Activated CD4-positive, alpha-beta T cell treated with anti-CD3 and anti-CD28 coated beads, Interleukin-2, amount 50 U/mL, for 48 hours (primary cell): ENCODE results near the gene LIMS2.

Experiments used
- DNase-seq, 2 experiments: peaks; one replicate each; pipeline ENCODE4 v3.0.0-alpha.2; 2020

Gene LIMS2

GRCh38 chr2:127596311-127597045, 78.9 kb downstream of the LIMS2 start:
- no peak for DNase-seq

- DNase-seq = no peak
Observed at GRCh38 chr2:127594116-127594591, 81.2 kb downstream of the LIMS2 start.

- no peak for DNase-seq
Observed at GRCh38 chr2:127593228-127594115, 81.9 kb downstream of the LIMS2 start.

GRCh38 chr2:127592761-127593227, 82.5 kb downstream of the LIMS2 start:
- no peak for DNase-seq

GRCh38 chr2:127591221-127591923, 84.0 kb downstream of the LIMS2 start:
- DNase-seq = peak; percentile 70 to 72

GRCh38 chr2:127590386-127591190, 84.7 kb downstream of the LIMS2 start:
- no peak for DNase-seq

GRCh38 chr2:127589841-127590240, 85.5 kb downstream of the LIMS2 start:
- DNase-seq = no peak

- DNase-seq = no peak
Observed at GRCh38 chr2:127589358-127589757, 86.0 kb downstream of the LIMS2 start.
